GM19324 (cell line): Measurements from ENCODE around the gene EYA2.

Experiments
- ATAC-seq: cut with Tn5 transposase; IDR thresholded peaks from one replicate; pipeline ENCODE4 v1.9.1; 2021; ENCODE audit warnings: mild to moderate bottlenecking, moderate library complexity; ENCODE audit not compliant: unreplicated experiment, low FRiP score

The EYA2 gene

DNA sequence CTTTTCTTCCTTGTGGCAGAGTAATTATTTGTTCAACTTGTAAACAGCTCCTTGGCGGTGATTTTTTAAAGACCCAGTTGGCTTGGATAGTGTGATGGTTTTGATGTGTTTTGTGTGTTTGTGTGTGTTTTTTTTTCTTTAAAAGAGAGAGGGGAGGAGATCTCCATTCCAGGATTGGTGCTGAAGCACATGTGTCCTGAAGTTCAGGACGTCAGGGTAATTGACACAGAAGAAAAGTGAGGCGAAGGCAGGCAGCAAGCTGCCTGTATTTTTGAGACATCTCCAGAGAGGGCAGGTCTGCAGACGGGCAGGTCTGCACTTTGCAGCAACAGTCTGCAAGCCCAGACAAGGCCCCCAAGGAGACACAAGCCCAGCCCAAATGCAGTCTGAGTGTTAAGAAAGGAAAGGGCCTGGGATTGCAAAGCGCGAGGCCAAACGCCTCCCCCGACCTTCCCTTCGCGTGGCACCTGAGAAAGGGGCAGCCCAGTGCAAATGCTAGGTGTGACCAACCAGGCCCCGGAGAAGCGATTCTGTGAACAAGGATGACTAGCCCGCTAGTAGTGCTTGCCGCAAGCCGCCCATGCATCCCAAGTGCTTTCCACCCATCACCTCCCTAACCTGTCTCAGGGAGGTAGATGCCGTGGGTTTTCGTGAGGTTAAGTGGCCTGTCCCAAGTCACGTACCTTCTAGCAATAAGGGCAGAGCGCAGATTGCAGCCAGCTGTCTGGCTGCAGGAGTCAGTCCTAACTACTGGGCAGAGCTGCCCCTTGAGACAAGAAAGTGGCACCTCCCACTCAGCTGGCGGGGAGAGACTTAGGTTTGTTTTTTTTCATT lies 231.3 kb downstream of the EYA2 start:
- no peak for ATAC-seq

DNA sequence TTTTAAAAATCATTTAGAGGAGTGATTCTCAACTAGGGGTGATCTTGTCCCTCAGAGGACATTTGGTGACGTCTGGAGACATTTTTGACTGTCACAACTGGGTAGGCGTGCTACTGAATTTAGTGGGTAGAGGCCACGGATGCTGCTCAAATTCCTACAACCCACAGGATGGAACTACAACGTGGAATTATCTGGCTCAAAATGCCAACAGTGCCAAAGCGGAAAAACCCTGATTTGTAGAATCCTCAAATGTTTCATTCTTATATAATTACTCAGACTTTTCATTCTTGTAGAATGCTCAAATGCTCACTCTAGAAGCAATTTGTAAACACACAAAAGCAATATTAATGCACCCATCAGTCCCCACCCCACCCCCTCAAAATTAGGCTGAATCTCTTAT lies 232.1 kb downstream of the EYA2 start:
- no peak for ATAC-seq

DNA sequence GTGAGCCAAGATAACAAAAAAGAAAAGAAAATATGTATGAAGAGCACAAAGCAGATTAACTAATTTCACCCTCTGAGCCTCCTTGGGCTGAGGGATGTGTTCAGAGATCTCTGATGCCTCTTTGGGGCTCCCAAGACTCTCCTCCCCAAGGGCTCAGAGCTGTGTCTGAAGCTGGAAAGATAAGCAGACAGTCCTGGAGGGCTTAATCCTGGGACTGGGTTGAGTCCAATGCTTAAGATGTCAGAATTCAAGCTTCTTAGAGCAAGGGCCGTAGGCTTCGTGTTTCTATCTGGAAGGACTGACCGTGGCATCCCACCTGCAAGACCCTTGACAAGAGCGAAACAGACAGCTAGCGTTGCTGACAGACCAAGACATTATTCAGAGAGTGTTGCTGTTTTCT lies 232.9 kb downstream of the EYA2 start:
- no peak for ATAC-seq

DNA sequence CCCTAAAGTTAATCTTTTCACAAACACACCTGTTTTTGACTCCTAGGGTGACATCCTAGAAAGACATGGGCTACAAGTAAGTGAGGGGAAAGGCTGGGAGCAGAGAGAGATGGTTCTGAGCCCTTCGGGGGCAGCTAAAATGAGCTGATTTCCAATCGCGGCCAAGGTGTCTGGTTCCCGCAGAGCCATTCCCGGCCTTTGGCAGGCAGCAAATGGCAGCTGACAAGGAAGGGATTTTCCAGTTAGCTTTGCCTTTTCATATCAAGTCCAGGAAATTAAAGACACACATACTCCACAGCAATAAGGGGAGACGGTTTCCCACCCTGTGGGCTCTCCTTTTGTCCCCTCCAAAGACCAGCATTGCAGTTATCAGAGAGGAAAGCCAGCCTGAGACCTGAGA lies 233.4 kb downstream of the EYA2 start:
- ATAC-seq = no peak

DNA sequence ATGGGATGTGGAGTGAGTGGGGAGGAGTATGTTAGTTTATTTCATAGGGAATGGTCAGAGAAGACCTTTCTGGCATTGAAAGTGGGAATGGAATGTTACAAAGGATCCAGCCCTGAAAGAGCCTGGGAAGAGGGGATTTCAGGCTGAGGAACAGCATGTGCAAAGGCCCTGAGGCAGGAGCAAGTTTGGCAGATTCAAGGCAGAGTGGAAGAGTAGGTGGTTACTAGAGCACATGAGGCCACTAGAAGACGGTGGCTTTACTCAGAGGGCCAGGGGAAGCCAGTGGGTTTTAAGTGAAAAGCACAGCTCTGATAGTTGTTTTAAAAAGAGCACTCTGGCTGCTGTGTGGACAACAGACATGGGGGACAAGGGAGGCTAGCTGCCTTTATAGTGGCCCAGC lies 234.7 kb downstream of the EYA2 start:
- ATAC-seq = no peak

DNA sequence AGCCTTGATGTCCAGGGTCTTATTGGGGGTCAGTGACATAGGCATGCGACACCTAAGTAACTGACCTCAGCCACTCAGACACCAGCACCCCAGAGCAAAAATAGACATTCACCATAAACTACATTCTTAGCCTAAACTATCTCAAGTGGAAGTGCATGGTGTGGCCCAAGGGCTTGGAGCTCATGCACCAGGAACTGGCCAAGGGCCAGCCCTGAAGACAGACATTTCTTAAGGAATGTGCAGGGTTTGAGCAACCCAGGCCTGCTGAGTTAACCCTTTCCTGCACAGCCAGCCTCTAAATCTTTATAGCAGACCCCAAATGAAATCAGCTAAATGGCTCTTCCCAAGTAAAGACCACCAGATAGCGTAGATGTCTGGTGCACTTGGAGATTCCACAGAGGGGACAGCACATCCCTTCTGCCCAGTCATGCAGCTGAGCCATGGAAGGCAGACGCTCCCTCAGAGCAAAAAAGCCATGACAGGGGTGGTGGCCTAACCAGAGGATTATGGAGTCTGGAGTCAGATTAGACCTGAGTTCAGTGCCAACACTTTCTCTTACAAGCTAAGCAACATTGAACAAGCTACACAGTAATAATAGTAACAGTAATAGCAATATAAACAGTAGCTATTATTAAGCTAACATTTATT lies 239.3 kb downstream of the EYA2 start:
- no peak for ATAC-seq

DNA sequence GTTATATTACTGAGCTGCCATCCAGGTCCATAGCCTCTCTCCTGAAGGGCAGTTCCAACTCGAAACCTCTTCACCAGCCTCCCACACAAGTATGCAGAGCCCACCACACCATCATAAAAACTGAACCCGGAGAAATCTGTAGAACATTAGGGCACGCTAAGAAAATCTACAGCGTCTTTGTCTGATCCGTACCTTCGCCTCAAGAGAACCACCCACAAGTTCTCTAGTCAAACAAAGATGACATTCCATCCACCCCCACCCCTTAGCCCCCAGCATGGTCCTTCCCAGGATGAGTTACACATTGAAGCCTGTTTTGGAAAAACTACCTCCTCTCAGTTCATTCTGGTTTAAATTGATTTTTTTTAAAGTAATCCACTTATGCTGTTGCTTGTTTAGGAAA lies 242.1 kb downstream of the EYA2 start:
- no peak for ATAC-seq

DNA sequence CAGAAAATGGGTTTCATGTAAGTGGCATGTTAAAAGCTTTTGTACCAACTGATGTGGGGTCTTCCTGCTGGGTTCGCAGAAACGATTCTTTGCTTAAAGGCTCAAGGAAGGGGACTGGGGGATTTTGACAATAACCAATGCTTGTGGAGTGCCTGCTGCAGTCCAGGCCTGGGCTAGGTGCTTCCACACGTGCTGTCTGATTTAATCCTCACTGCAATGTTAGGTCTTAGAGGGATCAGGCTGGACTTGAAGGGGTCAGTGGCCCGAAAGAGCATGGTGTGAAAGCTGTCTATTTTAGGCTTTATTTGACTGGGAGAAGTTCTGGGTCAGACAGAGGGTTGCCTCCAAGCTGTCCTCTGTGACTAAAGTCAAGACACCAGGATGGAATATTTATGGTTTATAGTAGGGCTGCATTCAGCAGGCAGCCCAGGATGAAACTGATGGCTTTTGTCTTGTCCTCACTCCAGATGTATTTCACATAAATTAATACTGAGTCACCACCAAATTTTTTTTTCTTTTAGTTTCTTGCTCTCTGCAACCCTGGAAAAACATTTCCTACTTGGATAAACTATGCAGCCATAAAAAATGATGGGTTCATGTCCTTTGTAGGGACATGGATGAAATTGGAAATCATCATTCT lies 242.7 kb downstream of the EYA2 start:
- ATAC-seq = no peak

DNA sequence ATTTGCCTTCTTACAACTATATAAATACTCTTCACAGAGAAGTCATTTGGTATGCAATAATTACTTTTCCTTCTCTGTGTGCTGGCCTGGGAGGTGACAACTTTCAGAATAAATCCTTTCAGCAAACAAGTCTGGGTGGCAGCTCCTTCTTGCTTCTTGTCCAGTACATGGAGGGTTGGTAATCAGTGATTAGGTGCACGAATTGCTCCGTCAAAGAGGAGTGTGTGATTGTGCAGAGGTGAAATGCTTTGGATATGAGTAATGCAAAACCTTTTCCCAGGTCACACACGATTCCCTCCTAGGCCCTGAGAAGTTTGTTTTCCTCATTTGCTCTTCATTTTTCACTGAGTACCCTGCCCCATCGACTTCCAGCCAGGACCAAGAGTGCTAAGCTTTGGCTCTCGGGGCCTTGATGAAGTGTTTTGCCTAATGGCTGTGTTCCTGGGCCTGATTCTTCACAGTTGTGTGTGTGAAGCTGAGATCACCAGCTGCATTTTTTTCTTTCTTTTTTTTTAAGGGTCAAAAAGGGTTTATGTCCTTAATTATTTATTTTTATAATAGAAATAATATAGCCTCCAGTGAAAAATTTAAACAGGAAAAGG lies 245.4 kb downstream of the EYA2 start:
- no peak for ATAC-seq

DNA sequence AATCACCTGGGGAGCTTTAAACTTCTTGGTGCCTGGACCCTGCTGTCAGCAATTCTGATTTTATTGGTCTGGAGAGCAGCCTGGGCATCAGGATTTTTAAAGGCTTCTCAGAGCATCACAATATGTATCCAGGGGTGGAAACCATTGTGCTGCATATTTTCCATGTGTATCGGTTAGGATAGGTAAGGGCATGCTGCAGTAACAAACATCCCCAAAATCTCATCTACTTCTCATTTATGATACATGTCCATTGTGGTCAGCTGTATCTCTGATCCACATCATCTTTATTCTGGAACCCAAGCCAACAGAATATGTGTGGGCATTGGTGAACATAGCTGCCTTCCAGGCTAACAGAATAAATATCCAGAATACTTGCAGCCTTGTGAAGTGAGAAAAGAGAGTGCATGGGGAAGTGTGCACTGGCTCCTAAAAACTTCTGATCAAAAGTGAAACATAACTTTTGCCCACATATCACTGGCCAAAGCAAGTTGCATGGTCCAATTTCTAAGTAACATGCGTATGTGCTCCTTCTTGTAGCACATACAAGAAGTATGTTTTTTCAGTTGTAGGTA lies 246.8 kb downstream of the EYA2 start:
- no peak for ATAC-seq

DNA sequence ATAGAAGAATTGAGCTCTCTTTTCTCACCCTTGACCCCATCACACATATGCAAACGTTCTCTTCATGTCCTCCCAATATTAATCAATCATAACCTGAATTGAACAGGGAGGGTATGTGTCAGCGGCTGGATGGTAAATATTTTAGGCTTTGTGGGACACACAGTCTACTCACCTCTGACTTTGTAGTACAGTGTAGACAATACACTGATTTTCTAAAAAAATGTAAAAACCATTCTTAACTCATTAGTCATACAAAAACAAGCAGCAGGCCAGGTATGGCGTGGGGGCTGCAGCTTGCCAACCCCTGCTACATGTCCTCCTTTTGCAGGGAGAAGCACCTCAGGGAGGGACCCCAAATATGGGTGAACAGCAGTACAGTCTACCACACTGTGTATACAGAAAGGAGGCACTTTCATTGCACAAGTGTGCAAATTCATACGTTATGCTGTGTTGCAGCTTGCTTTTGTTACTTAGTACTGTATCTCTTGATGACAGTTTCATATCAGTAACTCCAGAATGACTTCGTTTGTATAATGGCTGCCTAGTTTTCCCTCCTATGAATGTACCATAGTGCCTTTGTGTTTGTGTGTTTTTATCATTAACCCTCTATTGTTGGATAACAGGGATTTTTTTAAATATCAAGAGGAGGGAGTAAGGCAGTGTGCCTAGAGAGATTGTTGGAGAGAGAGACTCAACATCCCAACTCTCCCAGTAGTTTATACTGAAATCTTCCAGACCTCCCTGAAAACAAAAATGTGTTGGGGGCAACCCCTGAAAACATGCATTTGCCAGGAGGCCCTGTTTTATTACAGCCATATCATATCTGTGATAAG lies 247.5 kb downstream of the EYA2 start:
- ATAC-seq = no peak

DNA sequence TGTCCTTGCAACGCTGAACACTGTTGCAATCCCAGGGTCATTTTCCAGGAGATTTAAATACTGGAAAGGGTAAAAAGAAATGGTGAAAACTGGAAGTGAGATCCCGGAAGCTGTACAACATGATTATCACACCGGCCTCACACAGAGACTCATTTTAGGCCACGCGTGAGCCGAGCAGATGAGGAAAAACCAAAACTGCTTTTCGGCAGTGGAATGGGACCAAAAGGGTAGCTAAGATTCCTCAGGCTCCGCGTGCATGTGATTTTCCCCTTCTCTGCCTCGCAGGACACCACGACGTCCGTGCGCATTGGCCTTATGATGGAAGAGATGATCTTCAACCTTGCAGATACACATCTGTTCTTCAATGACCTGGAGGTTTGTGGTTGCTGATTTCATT lies 248.1 kb downstream of the EYA2 start:
- no peak for ATAC-seq

DNA sequence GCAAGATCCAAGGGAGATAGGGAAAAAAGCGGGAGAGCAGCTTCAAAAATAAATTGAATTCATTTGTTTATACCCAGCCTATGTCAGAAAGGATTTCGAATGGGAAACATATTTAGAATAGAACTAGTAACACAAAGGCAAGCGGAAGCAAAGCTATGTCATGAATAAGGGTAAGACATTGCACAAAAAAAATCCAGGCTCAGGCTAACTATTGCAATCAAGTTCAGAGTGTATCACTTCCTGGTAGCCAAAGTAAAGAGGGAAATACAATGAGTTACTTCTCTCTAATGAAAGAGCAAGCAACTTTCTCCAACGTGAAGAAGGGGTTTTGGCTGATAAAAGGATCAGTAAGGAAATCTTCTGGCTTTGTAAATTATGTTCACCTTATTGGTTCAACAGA lies 249.0 kb downstream of the EYA2 start:
- no peak for ATAC-seq

DNA sequence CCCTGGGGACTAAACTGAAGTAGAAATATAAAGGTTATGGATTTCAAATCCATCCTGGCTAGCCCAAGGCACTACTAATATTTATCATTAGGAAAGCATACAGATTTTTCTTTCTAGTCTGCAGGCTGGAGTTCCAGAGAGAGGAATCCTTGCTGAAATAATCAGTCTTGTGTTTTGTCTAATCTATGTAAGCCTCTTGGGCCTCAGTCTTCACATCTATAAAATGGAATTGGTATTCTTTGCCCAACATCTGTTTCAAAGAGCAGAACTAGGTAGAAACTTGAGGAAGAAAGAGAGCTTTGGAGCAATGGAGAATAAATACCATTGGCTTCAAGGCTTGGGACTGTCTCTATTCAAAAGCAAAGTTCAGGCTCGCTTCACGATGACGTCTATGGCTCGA lies 249.8 kb downstream of the EYA2 start:
- no peak for ATAC-seq

DNA sequence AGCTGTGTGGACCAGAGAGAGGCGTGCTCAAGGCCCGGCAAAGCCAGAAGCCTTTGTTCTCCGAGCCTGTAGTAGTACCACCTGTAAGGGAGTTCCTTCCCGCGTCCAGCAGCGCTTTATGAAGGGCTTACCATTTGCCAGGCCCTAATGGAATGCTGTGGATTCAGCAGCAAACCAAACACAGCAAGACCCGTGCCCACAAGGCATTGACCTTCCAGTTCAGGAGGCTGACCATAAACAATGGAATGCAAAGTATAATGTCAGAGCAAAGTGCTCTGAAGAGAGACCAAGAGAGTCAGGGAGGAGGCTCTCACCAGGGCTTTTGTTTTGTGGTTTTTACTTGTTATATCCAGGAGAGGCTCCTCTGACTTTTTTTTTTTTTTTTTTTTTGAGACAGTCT lies 252.0 kb downstream of the EYA2 start:
- no peak for ATAC-seq

DNA sequence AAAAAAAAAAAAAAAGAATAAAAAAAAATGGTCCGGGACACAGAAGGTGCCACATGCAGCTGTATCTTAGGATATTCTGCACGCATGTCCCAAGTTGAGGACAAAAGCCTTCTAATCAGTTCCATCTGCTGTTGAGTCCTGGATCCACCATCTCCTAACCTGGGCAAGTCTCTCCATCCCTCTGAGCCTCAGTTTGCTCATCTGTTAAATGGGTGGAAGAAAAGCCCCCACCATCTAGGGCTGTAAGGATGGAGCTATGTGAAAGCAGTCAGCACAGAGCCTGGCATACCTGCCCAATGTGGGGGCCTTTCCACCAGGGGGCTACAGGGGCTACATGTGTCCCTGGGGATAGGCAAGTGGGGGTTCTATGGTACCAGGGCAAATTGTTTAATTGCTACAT lies 253.4 kb downstream of the EYA2 start:
- ATAC-seq = no peak

DNA sequence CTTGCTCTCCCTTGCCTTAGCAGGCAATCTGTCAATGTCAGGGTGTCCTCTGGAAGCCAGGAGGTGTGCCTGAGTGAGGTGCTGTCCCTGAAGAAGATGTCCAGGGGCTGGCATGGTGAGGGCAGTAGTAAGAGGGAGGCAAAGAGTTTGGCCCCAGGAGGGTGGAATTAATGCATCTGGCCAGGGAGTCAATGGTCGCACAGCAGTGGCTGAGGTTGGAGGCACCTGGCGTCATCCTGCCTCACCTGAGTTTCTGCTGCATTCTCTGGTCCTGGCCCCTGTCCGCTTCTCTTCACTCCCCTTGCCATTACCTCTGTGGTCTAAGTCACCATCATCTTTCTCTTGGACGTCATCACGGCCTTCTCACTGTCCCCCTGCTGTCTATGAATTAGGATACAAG lies 255.3 kb downstream of the EYA2 start:
- ATAC-seq = no peak

DNA sequence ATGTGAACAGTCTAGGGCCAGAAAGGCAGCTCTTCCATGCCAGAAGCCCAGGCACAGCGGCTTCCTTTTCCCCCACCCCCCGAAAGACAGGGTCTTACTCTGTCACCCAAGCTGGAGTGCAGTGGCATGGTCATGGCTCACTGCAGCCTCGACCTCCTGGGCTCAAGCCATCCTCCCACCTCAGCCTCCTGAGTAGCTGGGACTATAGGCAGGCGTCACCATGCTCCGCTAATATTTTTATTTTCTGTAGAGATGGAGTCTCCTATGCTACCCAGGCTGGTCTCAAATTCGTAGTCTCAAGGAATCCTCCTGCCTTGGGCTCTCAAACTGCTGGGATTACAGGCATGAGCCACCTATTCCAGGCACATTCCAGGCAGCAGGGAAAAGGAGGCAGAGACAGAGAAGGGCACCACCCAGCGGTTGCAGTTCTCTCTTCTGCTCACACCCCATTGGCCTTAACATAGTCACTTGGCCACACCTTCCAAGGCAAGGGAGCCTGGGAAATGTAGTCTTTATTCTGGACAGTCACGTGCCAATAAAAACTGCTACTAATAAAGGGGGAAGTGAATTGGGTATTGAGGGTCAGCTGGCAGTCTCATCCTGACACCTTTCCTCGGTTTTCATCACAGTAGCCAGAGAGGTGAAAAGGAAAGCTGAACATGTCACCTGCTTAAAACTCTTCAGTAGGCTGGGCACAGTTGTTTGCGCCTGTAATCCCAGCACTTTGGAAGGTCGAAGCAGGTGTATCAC lies 255.9 kb downstream of the EYA2 start:
- ATAC-seq = no peak

DNA sequence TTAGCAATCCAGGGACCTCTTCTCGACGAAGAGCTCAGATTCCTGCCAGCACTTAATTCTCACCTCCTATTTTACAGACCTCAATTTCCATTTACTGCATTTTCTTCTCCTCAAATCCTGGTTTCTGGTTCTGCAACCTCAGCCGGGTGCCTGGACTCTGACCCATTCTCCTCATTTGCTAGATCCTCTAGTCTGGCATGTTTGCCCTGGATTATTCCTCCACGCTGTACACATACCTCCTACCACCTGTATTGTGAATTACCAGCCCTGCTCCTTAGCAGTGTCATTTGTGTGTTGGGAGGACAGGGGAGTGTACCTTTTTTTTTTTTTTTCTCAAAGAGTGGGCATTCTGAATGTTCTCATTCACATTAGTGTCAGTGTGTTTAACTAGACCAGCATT lies 257.4 kb downstream of the EYA2 start:
- no peak for ATAC-seq

DNA sequence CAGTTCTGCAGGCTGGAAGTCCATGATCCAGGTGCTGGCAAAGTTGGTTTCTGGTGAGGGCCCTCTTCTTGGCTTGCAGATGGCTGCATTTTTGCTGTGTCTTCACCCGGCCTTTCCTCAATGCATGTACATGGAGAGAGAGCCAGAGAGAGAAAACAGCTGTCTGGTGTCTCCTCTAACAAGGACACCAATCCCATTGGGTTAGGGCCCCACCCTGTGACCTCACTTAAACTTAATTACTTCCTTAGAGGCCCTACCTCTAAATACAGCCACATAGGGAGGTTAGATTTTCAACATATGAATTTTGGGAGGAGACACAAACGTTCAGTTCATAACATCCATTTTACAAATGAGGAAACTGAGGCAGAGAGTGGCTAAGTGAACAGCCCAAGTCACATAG lies 259.4 kb downstream of the EYA2 start:
- no peak for ATAC-seq
